ENCODE measurements around the gene NFAT5.

DNA sequence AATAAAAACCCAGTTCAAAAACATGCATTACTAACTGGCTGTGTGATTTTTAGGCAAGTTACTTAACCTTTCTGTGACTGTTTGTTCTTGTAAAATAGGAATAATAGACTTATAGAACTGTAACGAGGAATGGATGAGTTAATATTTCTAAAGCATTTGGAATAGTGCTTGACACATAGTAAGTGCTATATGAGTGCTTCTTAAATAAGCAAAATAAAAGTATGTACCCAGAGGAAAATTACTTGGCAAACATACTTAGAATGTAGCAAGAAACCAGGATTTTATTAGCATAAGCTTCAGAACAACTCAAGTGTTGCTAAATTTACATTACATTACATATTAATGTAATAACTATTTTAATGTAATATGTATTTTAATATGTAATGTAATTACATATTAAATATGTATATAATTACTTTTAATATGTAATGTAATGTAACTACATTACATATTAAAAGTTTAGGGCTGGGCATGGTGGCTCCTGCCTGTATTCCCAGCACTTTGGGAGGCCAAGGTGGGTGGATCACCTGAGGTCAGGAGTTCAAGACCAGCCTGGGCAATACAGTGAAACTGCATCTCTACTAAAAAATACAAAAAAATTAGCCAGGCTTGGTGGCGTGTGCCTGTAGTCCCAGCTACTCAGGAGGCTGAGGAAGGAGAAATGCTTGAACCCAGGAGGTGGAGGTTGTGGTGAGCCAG lies 14.2 kb downstream of the NFAT5 start:
- no peak for TF ChIP-seq POLR2A (IDR thresholded peaks at IDR 0.05)
- TF ChIP-seq, protein P1, sequence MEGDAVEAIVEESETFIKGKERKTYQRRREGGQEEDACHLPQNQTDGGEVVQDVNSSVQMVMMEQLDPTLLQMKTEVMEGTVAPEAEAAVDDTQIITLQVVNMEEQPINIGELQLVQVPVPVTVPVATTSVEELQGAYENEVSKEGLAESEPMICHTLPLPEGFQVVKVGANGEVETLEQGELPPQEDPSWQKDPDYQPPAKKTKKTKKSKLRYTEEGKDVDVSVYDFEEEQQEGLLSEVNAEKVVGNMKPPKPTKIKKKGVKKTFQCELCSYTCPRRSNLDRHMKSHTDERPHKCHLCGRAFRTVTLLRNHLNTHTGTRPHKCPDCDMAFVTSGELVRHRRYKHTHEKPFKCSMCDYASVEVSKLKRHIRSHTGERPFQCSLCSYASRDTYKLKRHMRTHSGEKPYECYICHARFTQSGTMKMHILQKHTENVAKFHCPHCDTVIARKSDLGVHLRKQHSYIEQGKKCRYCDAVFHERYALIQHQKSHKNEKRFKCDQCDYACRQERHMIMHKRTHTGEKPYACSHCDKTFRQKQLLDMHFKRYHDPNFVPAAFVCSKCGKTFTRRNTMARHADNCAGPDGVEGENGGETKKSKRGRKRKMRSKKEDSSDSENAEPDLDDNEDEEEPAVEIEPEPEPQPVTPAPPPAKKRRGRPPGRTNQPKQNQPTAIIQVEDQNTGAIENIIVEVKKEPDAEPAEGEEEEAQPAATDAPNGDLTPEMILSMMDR (IDR thresholded peaks at IDR 0.05): no peak
